Activated CD4-positive, CD25-positive, alpha-beta regulatory T cell (primary cell): Measurements from ENCODE around the gene SLCO3A1.

Experiments used
- DNase-seq, 4 experiments: peaks; one replicate each; lab custom pipeline; 2025; lab: John Stamatoyannopoulos, UW

SLCO3A1 gene

DNA sequence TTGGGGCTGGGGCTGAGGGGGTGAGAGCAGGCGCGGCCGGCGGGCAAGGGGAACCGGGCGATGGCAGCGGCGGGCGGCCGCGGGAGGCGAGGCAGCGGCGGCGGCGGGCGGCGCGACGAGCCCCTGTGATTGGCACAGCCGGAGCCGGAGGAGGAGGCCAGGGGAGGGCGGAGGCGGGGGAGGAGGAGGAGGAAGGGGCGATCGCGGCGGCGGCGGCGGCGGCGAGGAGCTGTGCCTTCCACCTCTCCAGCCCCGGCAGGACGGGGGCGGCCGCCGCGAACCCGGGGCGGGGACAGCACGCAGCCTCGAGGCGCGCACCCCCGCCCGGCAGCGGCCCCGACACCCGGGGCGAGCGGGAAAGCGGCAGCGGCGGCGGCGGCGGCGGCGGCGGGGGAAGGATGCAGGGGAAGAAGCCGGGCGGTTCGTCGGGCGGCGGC lies at the start of gene SLCO3A1:
TSS of gene SLCO3A1 (plus strand) at position 198 of the 437 bp plus-strand sequence.
- peak; percentile 41 to 66 (median 52) for DNase-seq

DNA sequence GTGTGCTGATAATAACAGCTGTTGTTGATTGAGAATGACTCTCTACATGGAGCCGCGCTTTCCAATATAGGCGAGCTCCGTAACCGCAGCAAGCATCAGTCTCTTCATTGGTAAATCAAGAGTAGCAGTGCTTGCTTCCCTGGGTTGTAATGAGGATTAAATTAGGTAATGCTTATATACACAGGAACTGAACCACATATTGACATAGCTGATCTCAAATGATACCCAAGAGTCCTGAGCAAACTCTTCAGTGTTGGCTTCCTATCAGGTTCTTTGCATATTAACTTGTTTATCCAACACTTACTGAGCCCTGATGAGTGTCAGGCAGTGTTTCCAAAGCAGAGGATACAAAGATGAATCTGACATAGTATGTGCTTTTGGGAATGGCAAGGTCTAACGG lies 46.4 kb upstream of the SLCO3A1 start:
- DNase-seq: no peak

GRCh38 chr15:91813924-91814323 lies 39.6 kb upstream of the SLCO3A1 start:
- no peak for DNase-seq

GRCh38 chr15:91816942-91817341 lies 36.6 kb upstream of the SLCO3A1 start:
- no peak for DNase-seq

GRCh38 chr15:91821458-91821857 lies 32.0 kb upstream of the SLCO3A1 start:
- DNase-seq: no peak

- no peak for DNase-seq
Observed at GRCh38 chr15:91824256-91824655, 29.3 kb upstream of the SLCO3A1 start.

- no peak for DNase-seq
Observed at GRCh38 chr15:91826443-91826842, 27.1 kb upstream of the SLCO3A1 start.

- no peak for DNase-seq
Observed at GRCh38 chr15:91833056-91833455, 20.5 kb upstream of the SLCO3A1 start.

- no peak for DNase-seq
Observed at GRCh38 chr15:91839867-91840266, 13.6 kb upstream of the SLCO3A1 start.

DNA sequence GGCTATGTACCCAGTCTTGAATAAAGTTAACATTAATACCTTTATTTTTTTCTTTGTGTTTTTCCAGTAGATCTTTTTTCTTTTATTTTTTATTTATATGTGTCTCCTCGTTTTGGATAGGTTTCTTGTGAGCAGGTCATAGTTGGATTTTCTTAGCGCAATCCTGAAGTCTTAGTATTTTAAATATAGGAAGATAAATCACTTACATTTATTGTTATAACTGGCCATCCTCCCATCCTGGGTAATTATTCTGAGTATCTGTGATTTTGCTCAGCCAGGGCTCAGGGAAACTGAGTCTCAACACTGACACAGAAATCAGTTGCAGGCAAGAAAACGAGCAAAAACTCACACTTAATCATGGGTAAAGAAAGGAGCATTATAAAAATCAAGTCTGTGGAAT lies 11.6 kb upstream of the SLCO3A1 start:
- DNase-seq: no peak

DNA sequence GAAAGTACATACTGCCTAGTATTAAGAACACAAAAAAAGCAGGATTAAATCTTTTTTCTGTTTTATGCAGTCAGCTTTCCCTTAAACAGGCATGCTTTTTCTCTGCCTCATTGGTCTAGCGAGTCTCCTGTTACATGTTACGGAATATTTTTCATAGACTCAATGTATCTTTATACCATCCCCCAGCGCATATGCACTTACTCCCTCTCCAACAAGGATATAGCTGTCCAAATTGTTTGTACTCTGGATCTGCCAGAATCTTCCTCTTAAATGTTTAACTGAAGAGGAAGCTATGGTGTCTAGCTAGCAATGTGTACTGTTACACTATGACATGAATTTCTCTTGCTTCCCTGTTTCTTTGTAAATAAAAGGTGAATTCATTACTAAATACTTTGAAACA lies 9.2 kb upstream of the SLCO3A1 start:
- no peak for DNase-seq

- DNase-seq: no peak
Observed at GRCh38 chr15:91844928-91845327, 8.6 kb upstream of the SLCO3A1 start.

GRCh38 chr15:91845720-91846119 lies 7.8 kb upstream of the SLCO3A1 start:
- no peak for DNase-seq

DNA sequence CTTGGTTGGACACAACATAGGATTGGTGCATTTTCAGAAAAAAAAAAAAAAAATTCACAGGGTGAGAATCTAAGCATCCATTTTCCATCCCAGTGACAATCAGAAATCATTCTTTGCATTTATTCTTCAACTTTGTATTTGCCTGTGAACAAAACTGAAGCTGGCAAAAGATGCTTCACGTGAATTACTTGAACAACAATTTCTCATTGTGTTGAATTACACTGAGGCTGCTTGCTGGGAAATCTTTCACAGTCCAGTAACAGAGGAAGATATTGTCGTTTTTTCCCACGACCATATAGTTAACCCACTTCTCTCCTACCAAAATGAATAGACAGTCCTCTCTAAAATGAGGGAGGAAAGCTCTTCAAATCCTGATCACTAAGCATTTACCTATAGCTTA lies 4.3 kb upstream of the SLCO3A1 start:
- DNase-seq: no peak

DNA sequence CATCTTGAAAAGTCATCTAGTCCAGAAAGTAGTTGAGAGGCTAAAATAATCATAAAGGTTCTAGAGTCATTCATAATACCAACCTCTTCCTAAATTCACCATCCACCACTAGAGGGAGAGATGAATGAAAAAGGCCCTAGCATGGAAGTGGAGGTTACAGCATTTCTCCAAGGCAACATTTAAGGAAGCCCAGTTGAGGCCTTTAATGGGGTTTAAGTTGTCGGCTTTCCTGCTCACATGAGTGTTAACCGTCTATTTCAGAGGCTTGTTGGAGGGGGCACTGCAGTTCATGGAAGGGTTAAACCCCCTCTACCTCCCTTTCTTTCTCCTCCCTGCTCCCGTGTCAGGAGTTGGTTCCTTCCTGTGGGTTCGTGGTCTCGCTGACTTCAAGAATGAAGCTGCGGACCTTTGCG lies 3.8 kb upstream of the SLCO3A1 start:
- no peak for DNase-seq

DNA sequence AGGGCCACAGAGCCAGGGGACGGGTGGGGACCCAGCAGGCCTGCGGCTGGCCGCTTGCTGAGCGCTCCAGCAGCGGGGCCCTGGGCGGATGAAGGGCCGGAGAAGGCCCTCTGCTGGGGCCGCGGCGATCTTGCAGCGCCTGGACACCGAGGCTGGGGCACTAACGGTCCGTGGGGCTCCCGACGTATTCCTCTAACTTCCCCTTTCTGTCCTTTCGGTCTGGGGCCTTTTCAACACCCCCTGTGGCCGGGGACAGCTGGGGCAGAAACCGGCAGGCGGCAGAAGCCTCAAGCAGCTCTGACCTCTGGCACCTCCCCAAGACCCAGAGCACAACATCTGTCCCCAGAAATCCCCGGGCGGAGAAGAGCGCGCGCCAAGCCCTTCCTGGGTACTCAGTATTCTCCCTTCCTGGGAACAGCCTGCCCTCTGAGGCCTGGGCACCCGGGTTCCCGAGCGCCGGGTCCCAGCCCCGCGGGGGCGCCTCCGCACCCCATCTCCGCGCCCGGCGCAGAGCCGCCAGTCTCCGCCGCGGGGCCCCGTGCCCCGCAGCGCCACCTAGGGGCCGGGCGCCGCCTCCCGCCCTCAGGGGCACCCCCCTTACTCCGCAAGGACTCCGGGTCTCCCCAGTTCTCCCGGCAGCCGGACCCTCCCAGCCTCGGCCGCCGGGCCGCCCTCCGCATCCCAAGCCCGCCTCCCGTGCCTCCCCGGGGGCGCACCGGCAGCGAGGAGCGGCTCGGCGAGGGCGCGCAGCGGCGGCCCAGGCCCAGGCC lies 582 bp upstream of the SLCO3A1 start:
- DNase-seq: peak; percentile 41 to 68 (median 51)

DNA sequence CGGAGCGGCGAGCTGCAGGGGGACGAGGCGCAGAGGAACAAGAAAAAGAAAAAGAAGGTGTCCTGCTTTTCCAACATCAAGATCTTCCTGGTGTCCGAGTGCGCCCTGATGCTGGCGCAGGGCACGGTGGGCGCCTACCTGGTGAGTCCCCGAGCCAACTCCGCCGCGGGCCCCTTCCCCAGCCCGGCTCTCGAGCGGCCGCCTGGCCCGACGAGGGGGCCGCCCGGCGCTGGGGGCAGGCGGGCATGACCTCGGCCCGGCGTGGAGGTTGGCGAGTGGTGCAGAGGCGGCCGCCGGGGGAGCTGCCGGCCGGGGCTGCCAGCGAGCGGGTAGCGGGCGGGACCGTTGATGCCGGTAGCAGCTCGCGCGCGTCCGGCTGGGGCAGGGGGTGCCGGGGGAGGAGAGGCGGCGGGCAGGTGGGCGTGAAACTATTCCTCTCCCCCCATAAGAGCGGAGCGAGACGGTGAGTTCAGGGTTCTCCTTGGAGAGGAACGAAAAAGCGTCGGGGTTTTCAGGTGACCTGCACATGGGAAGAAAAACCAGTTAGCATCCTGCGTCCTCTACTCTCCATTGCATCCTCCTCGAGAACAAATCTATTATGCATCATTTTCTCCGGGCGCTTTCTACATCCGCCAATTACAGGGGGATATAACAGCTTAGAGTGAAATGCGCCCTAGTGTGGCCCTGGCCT lies 585 bp downstream of the SLCO3A1 start:
- peak in 3 of 4 experiments; percentile 10 to 32 (median 23) for DNase-seq

DNA sequence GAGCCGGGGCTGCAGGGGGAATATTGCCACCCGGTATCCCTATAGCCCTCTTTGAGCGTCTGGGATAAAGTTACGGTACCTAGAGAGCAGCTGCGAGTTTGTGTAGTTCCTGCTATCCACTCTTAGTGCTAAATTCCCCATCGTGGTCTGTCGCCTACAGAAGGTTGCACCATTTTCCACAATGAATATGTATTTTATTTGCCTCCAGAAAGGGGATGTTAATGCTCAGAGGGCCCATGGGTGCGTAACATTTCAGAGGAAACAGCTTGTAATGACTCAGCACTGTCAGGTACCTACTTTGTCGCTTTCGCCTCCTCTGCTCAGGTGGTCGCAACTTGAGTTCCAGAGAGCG lies 1.1 kb downstream of the SLCO3A1 start:
- peak in 1 of 4 experiments; percentile 12 for DNase-seq

- no peak for DNase-seq
Observed at GRCh38 chr15:91855241-91855640, 1.7 kb downstream of the SLCO3A1 start.

DNA sequence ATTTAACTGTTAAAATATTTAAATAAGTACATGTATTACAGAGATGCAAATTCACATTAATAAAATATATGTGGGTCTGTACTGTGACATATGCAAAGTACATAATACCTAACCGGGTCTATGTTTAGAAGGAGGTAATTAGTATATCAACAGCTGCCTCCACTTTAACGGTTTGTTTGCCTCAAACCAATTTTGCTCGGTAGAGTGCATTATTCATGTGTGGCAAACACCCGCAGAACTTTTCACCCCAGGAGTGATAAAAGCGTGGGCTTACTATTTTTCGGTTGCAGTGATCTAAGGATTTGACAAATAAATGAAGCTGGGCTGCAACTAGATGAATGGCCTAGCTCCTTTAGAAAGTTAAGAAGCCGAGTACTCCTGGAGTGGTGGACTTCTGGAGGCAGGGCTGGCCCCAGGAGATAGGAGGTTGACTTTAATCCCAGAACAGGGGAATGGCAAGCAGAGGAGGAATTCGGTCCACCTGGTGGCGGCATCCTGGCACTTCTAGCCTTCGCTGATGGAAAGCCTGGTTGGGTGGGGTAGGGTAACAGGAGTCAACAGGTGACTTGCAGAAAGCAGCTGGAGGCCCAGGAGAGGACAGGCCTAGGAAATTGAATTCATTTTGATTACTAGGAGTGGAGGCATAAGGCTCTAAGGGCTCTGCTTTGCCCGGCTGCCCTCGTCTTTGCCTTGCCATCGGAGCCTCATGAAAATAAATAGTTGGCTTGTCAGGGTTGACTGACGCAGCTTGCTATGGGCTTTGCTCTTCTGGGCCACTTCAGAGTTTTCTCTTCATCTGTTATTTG lies 2.4 kb downstream of the SLCO3A1 start:
- DNase-seq: no peak

DNA sequence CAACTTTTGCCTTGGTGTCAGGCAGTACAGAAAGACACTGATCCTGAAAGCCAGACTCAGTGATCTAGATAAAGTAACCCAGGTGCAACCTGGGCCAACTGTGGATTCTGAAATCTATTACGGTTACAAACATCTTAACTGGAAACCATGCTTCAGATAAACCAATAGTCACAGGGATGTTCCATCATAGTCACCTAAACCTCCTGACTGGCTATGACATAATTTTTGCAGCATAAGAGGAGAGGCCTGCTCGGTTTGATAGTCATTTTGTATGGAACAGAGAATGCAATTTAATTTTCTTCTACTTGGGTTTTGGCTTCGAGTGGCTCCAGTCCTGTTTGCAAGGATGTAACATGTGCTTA lies 3.7 kb downstream of the SLCO3A1 start:
- no peak for DNase-seq

GRCh38 chr15:91857772-91858171 lies 4.3 kb downstream of the SLCO3A1 start:
- peak in 1 of 4 experiments; percentile 7 for DNase-seq

DNA sequence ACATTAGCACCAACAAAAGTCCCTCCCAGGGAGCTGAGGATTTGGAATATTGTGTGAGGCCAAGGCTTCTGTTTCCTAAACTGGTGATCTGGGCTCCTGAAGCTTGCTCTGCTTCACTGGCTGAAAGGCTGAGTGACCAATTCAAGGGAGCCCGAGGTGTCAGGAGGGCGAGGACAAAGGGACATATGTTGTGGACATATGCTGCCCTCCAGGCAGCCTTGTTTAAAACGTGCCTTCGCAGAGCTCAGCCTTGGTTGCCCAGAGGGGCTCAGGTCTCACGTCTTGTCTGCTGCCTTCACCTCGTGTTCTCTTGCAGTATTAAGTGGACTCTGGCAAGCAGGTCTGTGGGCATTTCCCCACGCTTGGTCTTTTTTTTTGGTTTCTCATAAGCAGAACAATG lies 7.0 kb downstream of the SLCO3A1 start:
- DNase-seq: no peak
